B cell (primary cell): ENCODE results near the gene NSFL1C.

Source experiments
- EZH2 ChIP-seq: IDR thresholded peaks from 2 replicates; pipeline ENCODE4 v1.6.1; 2012; ENCODE audit warnings: borderline replicate concordance, low read depth, mild to moderate bottlenecking, moderate library complexity, low read length; ENCODE audit not compliant: insufficient read depth, poor library complexity, severe bottlenecking
- TF ChIP-seq, protein P1 (sequence below): fragments of 200-600 bp; IDR thresholded peaks from one replicate; pipeline ENCODE4 v1.8.0; 2022; ENCODE audit warnings: antibody characterized with exemption, mild to moderate bottlenecking

GRCh38 chr20:1479831-1480595 is 13.4 kb upstream of the NSFL1C start:
- TF ChIP-seq, protein P1, sequence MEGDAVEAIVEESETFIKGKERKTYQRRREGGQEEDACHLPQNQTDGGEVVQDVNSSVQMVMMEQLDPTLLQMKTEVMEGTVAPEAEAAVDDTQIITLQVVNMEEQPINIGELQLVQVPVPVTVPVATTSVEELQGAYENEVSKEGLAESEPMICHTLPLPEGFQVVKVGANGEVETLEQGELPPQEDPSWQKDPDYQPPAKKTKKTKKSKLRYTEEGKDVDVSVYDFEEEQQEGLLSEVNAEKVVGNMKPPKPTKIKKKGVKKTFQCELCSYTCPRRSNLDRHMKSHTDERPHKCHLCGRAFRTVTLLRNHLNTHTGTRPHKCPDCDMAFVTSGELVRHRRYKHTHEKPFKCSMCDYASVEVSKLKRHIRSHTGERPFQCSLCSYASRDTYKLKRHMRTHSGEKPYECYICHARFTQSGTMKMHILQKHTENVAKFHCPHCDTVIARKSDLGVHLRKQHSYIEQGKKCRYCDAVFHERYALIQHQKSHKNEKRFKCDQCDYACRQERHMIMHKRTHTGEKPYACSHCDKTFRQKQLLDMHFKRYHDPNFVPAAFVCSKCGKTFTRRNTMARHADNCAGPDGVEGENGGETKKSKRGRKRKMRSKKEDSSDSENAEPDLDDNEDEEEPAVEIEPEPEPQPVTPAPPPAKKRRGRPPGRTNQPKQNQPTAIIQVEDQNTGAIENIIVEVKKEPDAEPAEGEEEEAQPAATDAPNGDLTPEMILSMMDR: no peak
- TF ChIP-seq EZH2: no peak
